PC-9 (cell line): Measurements from ENCODE around the gene FBXO7. TPM values are rescaled to one million over a fixed set of nuclear protein-coding genes. Genes with fewer than 3 reads are reported as not detected.

Source experiments
- BruUV-seq: library from RNA; stranded (reverse); fragments of 400-500 nt; replicated peaks from 2 replicates; lab custom pipeline; 2021; lab: Mats Ljungman, UMichigan
- CTCF ChIA-PET: fragments of 300-600 bp; sonication (Branson Sonifier 250); formaldehyde crosslinking; loops from one replicate; lab custom pipeline; 2022; ENCODE audit warnings: antibody characterized with exemption; lab: Charles Lee
- POLR2A ChIA-PET: fragments of 300-600 bp; sonication (Branson Sonifier 250); formaldehyde crosslinking; loops from one replicate; lab custom pipeline; 2022; ENCODE audit warnings: antibody characterized with exemption; ENCODE audit not compliant: unreplicated experiment; lab: Charles Lee
- DNase-seq, 2 experiments: peaks; one replicate each; pipeline versions ENCODE4 v3.0.0 to v3.0.0-alpha.2; 2015 to 2022; ENCODE audit warnings: mixed read lengths in 1 of 2
- H2AFZ ChIP-seq: fragments of 200-600 bp; sonication (generic); 2 replicates; pipeline ENCODE4 v1.8.1; 2017; ENCODE audit warnings: antibody characterized with exemption
- H3F3A ChIP-seq: fragments of 200-600 bp; sonication (generic); 2 replicates; pipeline ENCODE4 v1.8.1; 2017; ENCODE audit warnings: antibody characterized with exemption, mild to moderate bottlenecking, low read depth; ENCODE audit not compliant: insufficient read depth
- H3K27ac ChIP-seq: fragments of 200-600 bp; sonication (generic); 2 replicates; pipeline ENCODE4 v1.6.1; 2016; ENCODE audit warnings: mixed run types
- H3K27me3 ChIP-seq: fragments of 200-600 bp; sonication (generic); 2 replicates; pipeline ENCODE4 v1.6.1; 2016; ENCODE audit warnings: low read depth, mixed run types; ENCODE audit not compliant: insufficient read depth
- H3K36me3 ChIP-seq: fragments of 200-600 bp; sonication (generic); 2 replicates; pipeline ENCODE4 v1.6.1; 2016; ENCODE audit warnings: low read depth, mixed run types
- H3K4me1 ChIP-seq: fragments of 200-600 bp; sonication (generic); replicated peaks from 2 replicates; pipeline ENCODE4 v1.6.1; 2016; ENCODE audit warnings: mixed run types; ENCODE audit not compliant: insufficient read depth
- H3K4me2 ChIP-seq: fragments of 200-600 bp; sonication (generic); 2 replicates; pipeline ENCODE4 v1.6.1; 2017; ENCODE audit warnings: mixed run types
- H3K4me3 ChIP-seq: fragments of 200-600 bp; sonication (generic); 2 replicates; pipeline ENCODE4 v1.6.1; 2016; ENCODE audit warnings: mixed run types
- H3K79me2 ChIP-seq: fragments of 200-600 bp; sonication (generic); 2 replicates; pipeline ENCODE4 v1.6.1; 2017; ENCODE audit warnings: low read depth, mixed run types
- H3K9me2 ChIP-seq: fragments of 200-600 bp; sonication (generic); 2 replicates; pipeline ENCODE4 v1.8.1; 2017; ENCODE audit warnings: mild to moderate bottlenecking; ENCODE audit not compliant: insufficient read depth
- H3K9me3 ChIP-seq: fragments of 200-600 bp; sonication (generic); 2 replicates; pipeline ENCODE4 v1.8.1; 2016; ENCODE audit warnings: low read depth; ENCODE audit not compliant: insufficient read depth
- H4K20me1 ChIP-seq: fragments of 200-600 bp; sonication (generic); 2 replicates; pipeline ENCODE4 v1.8.1; 2017; ENCODE audit not compliant: insufficient read depth
- CTCF ChIP-seq: fragments of 200-600 bp; sonication (generic); conservative IDR thresholded peaks from 2 replicates; pipeline ENCODE4 v1.6.1; 2017; ENCODE audit warnings: mixed run types, antibody characterized with exemption, mild to moderate bottlenecking, moderate library complexity
- EZH2 ChIP-seq: fragments of 200-600 bp; sonication (generic); IDR thresholded peaks from 2 replicates; pipeline ENCODE4 v1.8.0; 2017; ENCODE audit warnings: antibody characterized with exemption, low read depth
- intact Hi-C: fragments of 100-400 bp; cut with micrococcal nuclease; formaldehyde crosslinking; loops from one replicate; pipeline ENCODE4 v1.10.0; 2022; ENCODE audit not compliant: unreplicated experiment
- total RNA-seq: library from RNA; stranded (reverse); gene quantifications from 2 replicates; pipeline ENCODE4 v1.2.3, GENCODE V29; 2021

The FBXO7 gene
- total RNA-seq, 1 experiment from 2014 or later = 81.9 TPM

- no peak overlapping the region for H3K4me2 ChIP-seq
- no peak overlapping the region for H2AFZ ChIP-seq
- no TSS peak for BruUV-seq
- H3K79me2 ChIP-seq = no peaks in the 10 kb centered on the region
- H3K27me3 ChIP-seq = no peaks in the 10 kb centered on the region
- H3K36me3 ChIP-seq = no peaks in the 10 kb centered on the region
- intact Hi-C loops = no loop called here
- POLR2A ChIA-PET = no interaction called here
- CTCF ChIA-PET = no interaction called here
- no peaks in the 10 kb centered on the region for H3K9me2 ChIP-seq
- H4K20me1 ChIP-seq = no peaks in the 10 kb centered on the region
- H3K9me3 ChIP-seq = no peaks in the 10 kb centered on the region
- H3F3A ChIP-seq = no peaks in the 10 kb centered on the region; the same call in 1 of the 2 replicates
- H3K27ac ChIP-seq = no peak overlapping the region
- H3K4me1 ChIP-seq = peaks cover 19% of the 10 kb centered on the region
- TF ChIP-seq EZH2 = no peak
- no peak for TF ChIP-seq CTCF
- DNase-seq = no peak
- no peak overlapping the region for H3K4me3 ChIP-seq
These were observed 37.8 kb downstream of the FBXO7 start for GRCh38 chr22:32512267-32512982.

- Histone ChIP-seq H3K9me2 (no peaks in the 10 kb centered on the region), H3K4me1 (peaks cover 17% of the 10 kb centered on the region), H3K79me2 (no peaks in the 10 kb centered on the region), H3K27ac (no peak overlapping the region), H3K36me3 (no peaks in the 10 kb centered on the region), H3K4me2 (no peak overlapping the region), H3K4me3 (no peak overlapping the region), H2AFZ (no peak overlapping the region), H4K20me1 (no peaks in the 10 kb centered on the region), H3K27me3 (no peaks in the 10 kb centered on the region), H3K9me3 (no peaks in the 10 kb centered on the region), H3F3A (no peaks in the 10 kb centered on the region; the same call in 1 of the 2 replicates)
- ChIA-PET POLR2A (no interaction called here), CTCF (no interaction called here)
- no TSS peak for BruUV-seq
- peak in 1 of 2 experiments; percentile 10 for DNase-seq
- no peak for TF ChIP-seq EZH2
- intact Hi-C loops = no loop called here
These were observed 40.5 kb downstream of the FBXO7 start for GRCh38 chr22:32515084-32515483.

GRCh38 chr22:32517488-32517887, 42.9 kb downstream of the FBXO7 start:
- no peak overlapping the region for H2AFZ ChIP-seq
- intact Hi-C loops = no loop called here
- no peak overlapping the region for H3K27ac ChIP-seq
- no peak overlapping the region for H3K4me3 ChIP-seq
- CTCF ChIA-PET = no interaction called here
- no peak for DNase-seq
- no peak overlapping the region for H3K4me2 ChIP-seq
- no peaks in the 10 kb centered on the region for H3F3A ChIP-seq
- no peaks in the 10 kb centered on the region for H3K4me1 ChIP-seq
- H3K36me3 ChIP-seq = no peaks in the 10 kb centered on the region
- TF ChIP-seq CTCF (no peak), EZH2 (no peak)
- no TSS peak for BruUV-seq
- no peaks in the 10 kb centered on the region for H3K79me2 ChIP-seq
- H3K9me2 ChIP-seq = no peaks in the 10 kb centered on the region
- H3K27me3 ChIP-seq = no peaks in the 10 kb centered on the region
- H3K9me3 ChIP-seq = no peaks in the 10 kb centered on the region
- no peaks in the 10 kb centered on the region for H4K20me1 ChIP-seq
- POLR2A ChIA-PET = no interaction called here

- no peak overlapping the region for H2AFZ ChIP-seq
- H3K27me3 ChIP-seq = no peaks in the 10 kb centered on the region
- no peaks in the 10 kb centered on the region for H3K79me2 ChIP-seq
- no peaks in the 10 kb centered on the region for H3K9me2 ChIP-seq
- H3K4me3 ChIP-seq = no peak overlapping the region
- intact Hi-C loops = no loop called here
- TF ChIP-seq EZH2 (no peak), CTCF (no peak)
- POLR2A ChIA-PET = no interaction called here
- H3K27ac ChIP-seq = no peak overlapping the region
- peak in 1 of 2 experiments; percentile 15 for DNase-seq
- H3K36me3 ChIP-seq = no peaks in the 10 kb centered on the region
- H3F3A ChIP-seq = no peaks in the 10 kb centered on the region
- H3K4me1 ChIP-seq = no peaks in the 10 kb centered on the region
- no TSS peak for BruUV-seq
- no peak overlapping the region for H3K4me2 ChIP-seq
- H4K20me1 ChIP-seq = no peaks in the 10 kb centered on the region
- CTCF ChIA-PET = no interaction called here
- H3K9me3 ChIP-seq = no peaks in the 10 kb centered on the region
These were observed 43.3 kb downstream of the FBXO7 start for GRCh38 chr22:32517921-32518320.
